Subcutaneous adipose tissue (tissue), 4 donors: Measurements from ENCODE around the gene LMF1. TPM values are rescaled to one million over a fixed set of nuclear protein-coding genes. Genes with fewer than 3 reads are reported as not detected.

ENCODE experiments used
- total RNA-seq, 4 donors: library from RNA; depleted of rRNA; stranded (reverse); fragments of >200 nt; gene quantifications; one replicate each; pipeline ENCODE4 v1.1.0, GENCODE V29; 2016
- TF ChIP-seq, protein P1 (sequence below): fragments of 450-650 bp; IDR thresholded peaks from one replicate; pipeline ENCODE4 v1.5.1; 2016; ENCODE audit warnings: low read depth, mild to moderate bottlenecking, control low read depth, antibody characterized with exemption, moderate library complexity

LMF1 gene
- total RNA-seq, 4 donors from 2014 or later = 16.0 to 30.3 (median 24.2) TPM

DNA sequence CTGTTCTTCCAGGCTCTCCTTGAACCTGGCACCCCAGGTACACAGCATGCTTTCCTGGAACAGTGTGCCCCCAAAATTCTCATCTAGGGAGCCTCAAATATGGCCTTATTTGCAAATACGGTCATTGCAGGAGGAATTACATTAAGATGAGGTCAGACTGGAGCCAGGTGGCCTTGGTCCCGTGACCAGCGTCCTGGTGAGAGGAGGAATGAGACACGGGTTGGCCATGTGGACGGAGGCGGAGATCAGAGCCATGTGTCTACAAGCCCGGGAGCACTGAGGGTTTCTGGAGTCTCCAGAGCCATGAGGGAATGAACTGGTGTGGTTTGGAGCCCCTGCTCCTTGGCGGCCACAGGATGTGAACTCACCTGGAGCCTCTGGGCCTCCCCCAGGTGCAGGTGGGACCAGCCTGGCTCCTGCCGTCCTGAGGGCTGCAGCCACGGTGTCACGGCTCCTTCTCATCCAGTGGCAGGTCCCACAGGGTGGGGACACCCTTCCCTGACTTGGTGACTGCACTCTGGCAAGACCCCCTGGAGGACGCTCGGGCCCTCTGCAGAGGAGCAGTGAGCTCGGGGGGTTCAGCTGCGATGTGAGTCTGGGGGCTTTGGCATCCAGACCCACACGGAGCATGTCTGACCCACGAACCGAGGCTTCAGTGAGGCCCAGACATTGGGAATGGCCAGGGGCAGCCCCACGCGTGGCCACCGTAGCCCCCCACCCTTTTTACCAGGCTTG lies 148.4 kb downstream of the LMF1 start:
- TF ChIP-seq, protein P1, sequence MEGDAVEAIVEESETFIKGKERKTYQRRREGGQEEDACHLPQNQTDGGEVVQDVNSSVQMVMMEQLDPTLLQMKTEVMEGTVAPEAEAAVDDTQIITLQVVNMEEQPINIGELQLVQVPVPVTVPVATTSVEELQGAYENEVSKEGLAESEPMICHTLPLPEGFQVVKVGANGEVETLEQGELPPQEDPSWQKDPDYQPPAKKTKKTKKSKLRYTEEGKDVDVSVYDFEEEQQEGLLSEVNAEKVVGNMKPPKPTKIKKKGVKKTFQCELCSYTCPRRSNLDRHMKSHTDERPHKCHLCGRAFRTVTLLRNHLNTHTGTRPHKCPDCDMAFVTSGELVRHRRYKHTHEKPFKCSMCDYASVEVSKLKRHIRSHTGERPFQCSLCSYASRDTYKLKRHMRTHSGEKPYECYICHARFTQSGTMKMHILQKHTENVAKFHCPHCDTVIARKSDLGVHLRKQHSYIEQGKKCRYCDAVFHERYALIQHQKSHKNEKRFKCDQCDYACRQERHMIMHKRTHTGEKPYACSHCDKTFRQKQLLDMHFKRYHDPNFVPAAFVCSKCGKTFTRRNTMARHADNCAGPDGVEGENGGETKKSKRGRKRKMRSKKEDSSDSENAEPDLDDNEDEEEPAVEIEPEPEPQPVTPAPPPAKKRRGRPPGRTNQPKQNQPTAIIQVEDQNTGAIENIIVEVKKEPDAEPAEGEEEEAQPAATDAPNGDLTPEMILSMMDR = no peak

DNA sequence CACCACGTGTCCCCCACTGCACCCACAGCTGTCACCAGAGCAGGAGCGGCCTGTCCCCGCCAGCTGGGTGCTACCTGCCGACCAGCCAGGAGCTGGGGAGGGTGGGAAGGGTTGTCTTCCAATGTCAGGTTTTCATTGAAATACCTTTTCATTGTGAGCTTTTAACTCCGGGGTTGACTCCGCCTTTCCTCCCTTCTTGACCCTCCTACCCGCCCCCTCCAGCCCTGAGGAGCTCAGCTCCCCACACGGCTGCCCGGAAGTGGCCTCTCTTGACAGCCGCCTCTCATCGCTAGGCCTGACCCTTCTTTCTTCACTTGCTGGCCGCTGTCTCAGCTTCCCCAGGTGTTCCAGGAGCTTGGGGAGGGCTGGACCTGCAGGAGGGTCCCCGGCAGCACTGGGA lies 149.0 kb downstream of the LMF1 start:
- TF ChIP-seq, protein P1 = no peak

DNA sequence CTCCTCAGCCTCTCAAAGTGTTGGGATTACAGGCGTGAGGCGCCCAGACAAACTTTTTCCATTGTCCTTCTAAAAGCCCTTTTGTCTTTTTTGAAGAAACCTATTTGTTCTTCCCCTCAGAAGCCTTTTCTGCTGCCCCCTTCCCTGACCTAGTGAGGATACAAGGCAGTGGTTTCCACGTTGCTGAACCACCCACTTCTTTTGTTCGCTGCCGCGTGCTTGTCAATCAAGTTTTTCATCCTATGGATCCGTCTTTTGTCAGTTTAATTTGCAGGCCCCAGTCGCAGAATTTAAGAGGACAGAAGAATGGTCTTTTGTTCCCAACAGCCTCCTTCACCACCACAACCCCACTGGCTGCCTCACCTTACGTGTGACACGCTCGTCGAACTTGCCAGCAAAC lies 150.0 kb downstream of the LMF1 start:
- TF ChIP-seq, protein P1 = no peak

DNA sequence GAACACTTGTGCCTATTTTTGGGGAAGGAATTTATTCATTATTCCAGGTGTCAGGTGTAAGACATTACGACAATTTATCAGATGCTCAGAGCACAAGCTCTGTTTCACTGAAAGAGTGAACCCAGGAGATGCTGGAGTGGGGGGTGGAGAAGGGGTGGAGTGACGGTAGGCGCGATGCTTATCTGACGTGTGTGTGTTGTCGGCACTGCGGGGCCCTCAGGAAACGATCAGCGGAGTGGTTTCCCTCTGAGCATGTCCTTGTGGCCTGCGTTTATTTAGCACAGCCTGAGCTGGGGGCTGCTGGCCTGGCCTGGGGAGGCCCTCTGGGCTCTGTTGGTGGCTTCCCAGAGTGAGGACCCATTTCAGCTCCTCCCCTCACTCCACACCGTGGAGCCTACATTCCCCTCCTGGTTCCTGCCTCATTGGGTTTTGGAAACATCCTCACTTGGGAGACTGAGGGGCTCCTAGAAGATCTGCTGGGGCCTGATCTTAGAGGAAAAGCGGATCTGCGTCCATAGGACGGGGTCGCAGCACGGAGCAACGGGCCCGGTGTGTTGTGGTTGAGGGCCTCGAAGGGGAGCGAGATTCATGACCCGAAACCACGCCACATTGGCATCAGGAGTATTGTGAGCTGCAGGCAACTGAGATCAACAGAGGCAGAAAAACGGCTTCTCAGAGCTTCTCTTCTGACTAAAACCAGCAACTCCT lies 151.3 kb downstream of the LMF1 start:
- TF ChIP-seq, protein P1 = no peak

DNA sequence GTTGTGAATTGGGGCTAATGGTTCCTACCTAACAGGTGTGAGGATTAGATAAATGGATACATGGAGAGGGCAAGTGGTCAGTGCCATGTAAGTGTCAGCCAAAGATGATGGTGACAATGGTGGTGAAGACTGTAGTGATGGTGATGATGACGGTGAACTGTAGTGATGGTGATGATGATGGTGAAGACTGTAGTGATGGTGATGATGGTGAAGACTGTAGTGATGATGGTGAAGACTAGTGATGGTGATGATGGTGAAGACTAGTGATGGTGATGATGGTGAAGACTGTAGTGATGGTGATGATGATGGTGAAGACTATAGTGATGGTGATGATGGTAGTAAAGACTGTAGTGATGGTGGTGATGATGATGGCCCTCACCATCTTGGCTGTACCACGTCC lies 152.2 kb downstream of the LMF1 start:
- TF ChIP-seq, protein P1 = no peak

DNA sequence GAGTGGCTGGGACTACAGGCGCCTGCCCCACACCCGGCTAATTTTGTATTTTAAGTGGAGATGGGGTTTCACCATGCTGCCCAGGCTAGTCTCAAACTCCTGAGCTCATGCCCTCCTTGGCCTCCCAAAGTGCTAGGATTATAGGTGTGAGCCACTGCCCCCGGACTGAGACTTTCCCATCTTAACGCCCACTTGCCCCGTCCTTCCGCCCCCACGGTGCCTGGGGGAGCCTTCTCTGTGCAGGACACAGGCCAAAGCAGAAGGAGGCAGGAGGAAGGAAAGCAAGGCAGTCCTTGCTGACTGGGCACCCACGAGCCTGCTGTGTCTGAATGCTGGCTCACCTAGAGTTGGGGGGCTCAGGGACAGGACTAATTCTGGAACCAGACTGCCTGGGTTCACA lies 152.7 kb downstream of the LMF1 start:
- TF ChIP-seq, protein P1 = no peak

DNA sequence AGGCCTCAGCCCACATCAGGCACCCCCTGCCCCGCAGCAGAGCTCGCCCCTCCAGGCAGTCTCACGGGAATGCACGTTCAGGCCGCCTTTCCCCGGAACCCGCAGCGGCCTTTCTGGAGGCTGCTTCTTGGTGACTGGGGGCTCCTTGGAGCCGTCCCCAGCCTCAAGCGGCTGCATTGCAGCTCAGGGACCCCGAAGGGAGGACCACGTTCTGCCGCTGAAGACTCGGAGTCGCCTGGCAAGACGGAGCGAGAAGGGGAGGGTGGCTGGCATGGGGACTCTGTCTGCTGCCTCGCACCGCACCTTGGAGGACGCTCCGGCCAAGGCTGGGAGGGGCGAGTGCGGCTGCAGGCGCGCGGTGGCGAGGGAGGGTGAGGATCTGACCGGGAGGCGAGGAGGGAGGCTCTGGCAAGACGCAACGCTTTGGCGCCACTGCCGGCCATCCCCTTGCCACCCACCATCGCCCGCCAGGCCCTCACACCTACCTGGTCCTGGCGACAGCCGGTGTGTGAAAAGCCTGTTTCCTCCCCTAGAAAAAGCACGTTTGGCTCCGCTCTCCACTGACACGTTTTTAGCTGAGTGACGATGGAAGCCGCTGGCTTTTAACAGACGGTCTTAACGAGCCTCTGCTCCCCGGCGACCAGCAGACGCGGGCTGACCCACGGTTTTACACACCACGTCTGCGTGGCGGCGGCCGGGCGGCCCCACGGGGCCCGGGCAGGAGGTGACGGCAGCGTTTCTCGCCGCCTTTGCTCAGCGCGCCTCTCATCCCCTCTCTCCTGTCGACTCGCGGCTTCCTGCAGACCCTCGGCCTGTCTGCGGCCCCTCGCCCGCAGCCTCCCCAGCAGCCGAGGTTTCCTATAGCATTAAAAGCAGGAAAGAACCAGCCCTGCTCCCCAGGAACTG lies 153.5 kb downstream of the LMF1 start:
- TF ChIP-seq, protein P1 = no peak
